ENCODE results near the gene EXOSC1.

The EXOSC1 gene, protein sequence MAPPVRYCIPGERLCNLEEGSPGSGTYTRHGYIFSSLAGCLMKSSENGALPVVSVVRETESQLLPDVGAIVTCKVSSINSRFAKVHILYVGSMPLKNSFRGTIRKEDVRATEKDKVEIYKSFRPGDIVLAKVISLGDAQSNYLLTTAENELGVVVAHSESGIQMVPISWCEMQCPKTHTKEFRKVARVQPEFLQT

DNA sequence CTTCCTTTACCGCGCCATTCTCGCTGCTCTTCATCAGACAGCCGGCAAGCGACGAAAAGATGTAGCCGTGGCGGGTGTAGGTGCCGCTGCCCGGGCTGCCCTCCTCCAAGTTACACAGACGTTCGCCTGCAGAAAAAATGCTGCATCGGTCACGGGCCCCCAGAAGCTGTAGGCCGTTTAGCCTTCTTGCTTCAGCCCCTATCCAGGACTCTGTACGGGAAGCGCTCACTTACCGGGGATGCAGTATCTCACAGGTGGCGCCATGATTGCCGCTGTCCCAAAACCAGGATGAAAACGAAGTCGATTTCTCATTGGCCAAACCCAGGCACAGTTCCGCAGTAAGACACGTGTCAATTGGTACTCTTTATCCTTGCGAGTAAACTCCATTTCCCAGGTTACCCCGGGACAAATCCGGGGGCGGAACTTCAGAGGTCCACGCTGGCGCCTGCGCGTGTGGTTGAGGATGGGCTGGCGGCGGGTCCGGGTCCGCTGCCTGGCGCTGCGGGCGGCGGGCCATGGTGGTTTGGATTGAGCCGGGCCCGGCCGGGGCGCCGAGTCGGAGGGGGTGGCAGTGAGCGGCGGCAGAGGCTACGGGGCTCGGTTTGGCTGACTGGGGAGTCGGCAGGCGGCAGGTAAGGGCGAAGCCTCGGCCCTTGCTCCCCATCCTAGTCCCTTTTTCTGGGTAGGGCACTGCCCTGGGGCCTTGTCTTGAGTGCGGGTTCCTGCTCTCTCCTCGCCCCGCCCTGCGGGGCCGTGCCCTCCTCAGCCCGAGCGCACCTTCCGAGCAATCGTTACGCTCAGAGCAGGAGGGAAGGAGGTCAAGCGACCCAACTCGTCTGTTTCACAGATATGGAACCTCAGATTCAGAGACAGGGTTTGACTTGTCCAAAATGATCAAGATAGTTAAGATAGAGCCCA is at the start of gene EXOSC1, which contains the start of gene ZDHHC16:
Gene EXOSC1, minus strand, starts transcription at position 285 of the 918 bp plus-strand sequence. Its CDS starts 21 bp downstream, at position 264.
Gene ZDHHC16, plus strand, starts transcription at position 454 of the 918 bp plus-strand sequence. CDS start 5,501 bp downstream, outside the sequence.
- peak within 1 kb of the TSS; percentile 92 for H3K4me3 ChIP-seq (ENCODE audit: low read depth, low read length)
- H3K27ac ChIP-seq (ENCODE audit: low read depth, low read length), result peak within 1 kb of the TSS; percentile 8; the same call in 1 of the 2 replicates
- peaks cover 59% of the 10 kb centered on the region for H3K79me2 ChIP-seq (ENCODE audit: control insufficient read depth, insufficient read depth, low read length, unreplicated experiment)
- H3K36me3 ChIP-seq (ENCODE audit: insufficient read depth, low read length), result no peaks in the 10 kb centered on the region
- peak within 1 kb of the TSS; percentile 71 for H2AFZ ChIP-seq (ENCODE audit: low read length, unreplicated experiment)
- peaks cover 15% of the 10 kb centered on the region for H3K4me1 ChIP-seq (ENCODE audit: control insufficient read depth, insufficient read depth, low read length, unreplicated experiment)
- H3K27me3 ChIP-seq (ENCODE audit: insufficient read depth, low read length), result no peaks in the 10 kb centered on the region

DNA sequence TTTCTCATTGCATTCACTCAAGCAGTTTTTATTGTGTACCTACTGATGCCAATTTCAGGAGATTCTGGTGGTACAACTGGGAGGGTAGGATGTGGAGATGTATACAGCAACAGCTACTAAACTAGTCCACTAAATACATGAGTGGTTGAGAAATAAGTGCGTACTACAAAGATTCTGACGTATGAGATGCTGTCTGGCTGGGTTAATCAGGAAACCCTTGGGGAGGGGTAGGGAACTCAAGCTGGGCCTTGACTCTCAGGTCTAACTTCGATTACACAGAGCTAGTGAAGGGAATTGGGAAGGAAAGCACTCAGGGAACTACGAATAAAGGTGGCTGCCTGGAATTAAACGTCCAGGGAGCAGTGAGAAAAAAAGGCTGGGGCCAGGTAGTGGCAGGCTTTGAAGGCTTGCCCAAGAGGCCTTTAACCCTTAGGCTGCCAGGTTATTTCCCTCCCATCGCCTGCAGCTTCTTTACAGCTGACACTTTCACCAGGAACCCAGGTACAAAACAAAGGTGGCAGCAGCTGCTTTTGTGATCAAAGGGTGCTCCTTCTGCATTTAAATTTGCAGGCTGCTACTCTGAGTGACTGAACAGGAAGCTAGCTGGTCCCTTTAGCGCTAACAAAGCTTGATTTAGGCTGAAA is 49.2 kb upstream of the EXOSC1 start:
- Histone ChIP-seq H3K27ac (ENCODE audit: low read depth, low read length) (no peak overlapping the region), H3K79me2 (ENCODE audit: control insufficient read depth, insufficient read depth, low read length, unreplicated experiment) (peaks cover 79% of the 10 kb centered on the region), H3K4me1 (ENCODE audit: control insufficient read depth, insufficient read depth, low read length, unreplicated experiment) (peaks cover 23% of the 10 kb centered on the region), H2AFZ (ENCODE audit: low read length, unreplicated experiment) (no peak overlapping the region), H3K36me3 (ENCODE audit: insufficient read depth, low read length) (no peaks in the 10 kb centered on the region), H3K4me3 (ENCODE audit: low read depth, low read length) (peak overlapping the region; percentile 24; the same call in 1 of the 2 replicates), H3K27me3 (ENCODE audit: insufficient read depth, low read length) (no peaks in the 10 kb centered on the region)

DNA sequence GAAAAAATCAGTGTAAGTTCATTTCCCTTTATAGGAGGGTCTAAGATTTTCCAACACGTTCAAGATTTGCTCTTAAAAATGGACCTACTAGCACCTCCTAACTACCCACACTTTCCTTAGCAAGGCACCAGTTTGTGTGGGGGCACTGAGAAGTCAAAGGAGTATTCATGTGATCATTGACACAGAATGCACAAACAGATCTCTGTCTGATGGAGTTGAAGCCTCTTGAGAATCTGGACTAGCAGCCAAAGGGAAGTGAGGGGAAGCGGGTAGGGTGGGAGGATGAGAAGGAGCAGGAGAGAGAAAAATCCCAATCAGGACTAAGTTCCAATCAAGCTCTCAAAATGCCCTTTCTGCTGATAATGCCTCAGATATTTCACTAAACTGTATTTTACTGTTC is 48.3 kb upstream of the EXOSC1 start:
- Histone ChIP-seq H3K27ac (ENCODE audit: low read depth, low read length) (no peak overlapping the region), H3K4me3 (ENCODE audit: low read depth, low read length) (no peak overlapping the region), H3K27me3 (ENCODE audit: insufficient read depth, low read length) (no peaks in the 10 kb centered on the region), H2AFZ (ENCODE audit: low read length, unreplicated experiment) (no peak overlapping the region), H3K79me2 (ENCODE audit: control insufficient read depth, insufficient read depth, low read length, unreplicated experiment) (peaks cover 85% of the 10 kb centered on the region), H3K4me1 (ENCODE audit: control insufficient read depth, insufficient read depth, low read length, unreplicated experiment) (peaks cover 21% of the 10 kb centered on the region), H3K36me3 (ENCODE audit: insufficient read depth, low read length) (no peaks in the 10 kb centered on the region)

DNA sequence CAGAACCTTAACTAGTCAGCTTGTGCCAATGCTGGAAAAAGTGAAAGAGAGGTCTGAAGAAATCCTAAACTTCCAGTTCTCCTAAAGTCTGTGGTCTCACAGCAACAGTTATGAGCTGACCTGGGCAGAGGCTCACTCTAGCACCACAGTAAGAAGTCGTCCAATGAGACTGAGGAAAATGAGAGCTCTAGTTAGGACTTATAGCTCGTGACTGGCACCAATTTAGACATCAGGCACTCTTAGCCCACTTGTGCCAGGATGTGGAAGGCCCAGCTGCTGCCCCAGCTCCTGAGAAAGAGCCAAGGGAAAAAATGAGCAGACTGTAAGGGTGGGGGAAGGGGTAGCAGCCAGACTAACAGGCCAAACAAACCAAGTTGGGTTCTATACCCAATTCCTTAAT is 44.8 kb upstream of the EXOSC1 start:
- Histone ChIP-seq H3K36me3 (ENCODE audit: insufficient read depth, low read length) (no peaks in the 10 kb centered on the region), H3K27ac (ENCODE audit: low read depth, low read length) (no peak overlapping the region), H3K4me1 (ENCODE audit: control insufficient read depth, insufficient read depth, low read length, unreplicated experiment) (peaks cover 15% of the 10 kb centered on the region), H2AFZ (ENCODE audit: low read length, unreplicated experiment) (no peak overlapping the region), H3K4me3 (ENCODE audit: low read depth, low read length) (no peak overlapping the region), H3K27me3 (ENCODE audit: insufficient read depth, low read length) (no peaks in the 10 kb centered on the region), H3K79me2 (ENCODE audit: control insufficient read depth, insufficient read depth, low read length, unreplicated experiment) (peaks cover 94% of the 10 kb centered on the region)

DNA sequence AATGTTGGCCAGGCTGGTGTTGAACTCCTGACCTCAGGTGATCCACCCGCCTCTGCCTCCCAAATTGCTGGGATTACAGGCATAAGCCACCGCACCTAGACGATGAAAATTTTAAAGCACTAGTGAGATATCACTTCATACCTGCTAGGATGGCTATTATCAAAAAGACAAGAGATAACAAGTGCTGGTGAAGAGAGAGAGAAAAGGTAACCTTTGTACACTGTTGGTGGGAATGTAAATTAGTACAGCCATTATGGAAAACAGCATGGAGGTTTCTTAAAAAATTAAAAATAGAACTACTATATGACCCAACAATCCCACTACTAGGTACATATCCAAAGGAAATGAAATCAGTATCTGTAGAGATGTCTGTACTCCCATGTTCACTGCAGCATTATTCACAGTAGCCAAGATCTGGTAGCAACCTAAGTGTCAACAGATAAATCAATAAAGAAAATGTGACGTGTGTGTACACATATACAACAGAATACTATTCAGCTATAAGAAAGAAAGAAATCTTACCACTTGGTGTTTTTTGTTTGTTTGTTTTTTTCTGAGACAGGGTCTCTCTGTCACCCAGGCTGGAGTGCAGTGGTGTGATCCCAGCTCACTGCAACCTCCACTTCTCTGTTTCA is 40.0 kb upstream of the EXOSC1 start:
- no peak overlapping the region for H3K27ac ChIP-seq (ENCODE audit: low read depth, low read length)
- 0 out of 2 replicates have a peak, but pooled peaks cover 10% of the 10 kb centered on the region for H3K36me3 ChIP-seq (ENCODE audit: insufficient read depth, low read length)
- no peaks in the 10 kb centered on the region for H3K4me1 ChIP-seq (ENCODE audit: control insufficient read depth, insufficient read depth, low read length, unreplicated experiment)
- no peak overlapping the region for H2AFZ ChIP-seq (ENCODE audit: low read length, unreplicated experiment)
- H3K4me3 ChIP-seq (ENCODE audit: low read depth, low read length), result no peak overlapping the region
- H3K27me3 ChIP-seq (ENCODE audit: insufficient read depth, low read length), result no peaks in the 10 kb centered on the region
- H3K79me2 ChIP-seq (ENCODE audit: control insufficient read depth, insufficient read depth, low read length, unreplicated experiment), result peaks cover 71% of the 10 kb centered on the region

DNA sequence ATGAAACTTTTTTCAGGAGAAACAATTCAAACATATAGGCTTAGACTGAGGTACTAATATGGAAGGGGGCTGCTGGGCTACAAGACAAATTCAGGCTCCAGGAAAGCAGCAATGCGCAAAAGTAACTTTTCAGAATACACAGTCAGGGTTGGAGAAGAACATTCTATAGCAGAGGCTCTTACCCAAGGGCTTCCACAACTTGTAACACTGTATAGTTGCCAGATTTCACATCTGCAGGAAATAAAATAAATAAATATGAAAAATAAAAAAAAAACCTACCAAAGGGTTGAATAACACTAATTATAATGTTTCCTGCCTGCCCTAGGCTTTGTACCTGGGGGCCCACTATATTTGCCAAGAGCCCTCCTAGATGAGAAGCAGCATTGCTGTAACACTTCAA is 38.1 kb upstream of the EXOSC1 start:
- Histone ChIP-seq H3K27me3 (ENCODE audit: insufficient read depth, low read length) (no peaks in the 10 kb centered on the region), H2AFZ (ENCODE audit: low read length, unreplicated experiment) (no peak overlapping the region), H3K79me2 (ENCODE audit: control insufficient read depth, insufficient read depth, low read length, unreplicated experiment) (peaks cover 52% of the 10 kb centered on the region), H3K4me3 (ENCODE audit: low read depth, low read length) (no peak overlapping the region), H3K36me3 (ENCODE audit: insufficient read depth, low read length) (0 out of 2 replicates have a peak, but pooled peaks cover 15% of the 10 kb centered on the region), H3K4me1 (ENCODE audit: control insufficient read depth, insufficient read depth, low read length, unreplicated experiment) (peaks cover 8% of the 10 kb centered on the region), H3K27ac (ENCODE audit: low read depth, low read length) (no peak overlapping the region)

DNA sequence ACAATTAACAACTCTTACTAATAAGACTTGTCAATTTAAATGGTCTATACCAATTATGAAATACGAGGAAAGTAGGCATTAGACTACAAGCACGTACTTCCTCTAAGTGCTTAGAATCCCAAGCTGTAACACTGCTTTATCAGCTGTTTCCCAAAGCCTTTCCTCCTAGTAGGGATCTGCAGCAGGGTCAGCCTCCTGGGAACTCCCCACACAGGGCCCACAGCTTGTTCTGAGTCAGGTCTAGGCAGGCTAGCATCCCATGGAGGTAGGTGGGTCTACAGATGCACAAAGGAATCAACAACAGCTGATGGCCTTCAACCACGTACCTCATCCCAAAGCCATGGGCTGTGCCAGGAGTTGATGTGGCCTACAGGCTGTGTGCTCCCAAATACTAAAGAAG is 37.7 kb upstream of the EXOSC1 start:
- H3K79me2 ChIP-seq (ENCODE audit: control insufficient read depth, insufficient read depth, low read length, unreplicated experiment), result peaks cover 48% of the 10 kb centered on the region
- no peak overlapping the region for H3K4me3 ChIP-seq (ENCODE audit: low read depth, low read length)
- no peak overlapping the region for H3K27ac ChIP-seq (ENCODE audit: low read depth, low read length)
- peaks cover 8% of the 10 kb centered on the region for H3K4me1 ChIP-seq (ENCODE audit: control insufficient read depth, insufficient read depth, low read length, unreplicated experiment)
- H3K27me3 ChIP-seq (ENCODE audit: insufficient read depth, low read length), result no peaks in the 10 kb centered on the region
- H3K36me3 ChIP-seq (ENCODE audit: insufficient read depth, low read length), result 0 out of 2 replicates have a peak, but pooled peaks cover 15% of the 10 kb centered on the region
- H2AFZ ChIP-seq (ENCODE audit: low read length, unreplicated experiment), result no peak overlapping the region

DNA sequence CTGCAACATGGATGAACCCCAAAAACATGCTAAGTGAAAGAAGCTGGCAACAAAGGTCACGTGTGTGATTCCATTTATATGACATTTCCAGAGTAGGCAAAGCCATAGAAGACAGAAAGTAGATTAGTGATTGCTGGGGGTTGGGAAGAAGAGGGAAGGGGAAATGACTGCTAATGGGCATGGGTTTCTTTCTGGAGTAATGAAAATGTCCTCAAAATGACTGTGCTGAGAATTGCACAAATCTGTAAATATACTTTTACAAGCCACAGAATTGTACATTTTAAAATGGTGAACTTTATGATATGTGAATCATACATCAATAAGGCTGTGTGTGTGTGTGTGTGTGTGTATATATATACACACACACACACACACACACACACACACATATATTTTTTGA is 36.6 kb upstream of the EXOSC1 start:
- Histone ChIP-seq H3K4me1 (ENCODE audit: control insufficient read depth, insufficient read depth, low read length, unreplicated experiment) (peaks cover 8% of the 10 kb centered on the region), H3K79me2 (ENCODE audit: control insufficient read depth, insufficient read depth, low read length, unreplicated experiment) (peaks cover 37% of the 10 kb centered on the region), H3K27ac (ENCODE audit: low read depth, low read length) (no peak overlapping the region), H3K4me3 (ENCODE audit: low read depth, low read length) (no peak overlapping the region), H2AFZ (ENCODE audit: low read length, unreplicated experiment) (no peak overlapping the region), H3K27me3 (ENCODE audit: insufficient read depth, low read length) (no peaks in the 10 kb centered on the region), H3K36me3 (ENCODE audit: insufficient read depth, low read length) (peaks cover 15% of the 10 kb centered on the region; the same call in 1 of the 2 replicates)

DNA sequence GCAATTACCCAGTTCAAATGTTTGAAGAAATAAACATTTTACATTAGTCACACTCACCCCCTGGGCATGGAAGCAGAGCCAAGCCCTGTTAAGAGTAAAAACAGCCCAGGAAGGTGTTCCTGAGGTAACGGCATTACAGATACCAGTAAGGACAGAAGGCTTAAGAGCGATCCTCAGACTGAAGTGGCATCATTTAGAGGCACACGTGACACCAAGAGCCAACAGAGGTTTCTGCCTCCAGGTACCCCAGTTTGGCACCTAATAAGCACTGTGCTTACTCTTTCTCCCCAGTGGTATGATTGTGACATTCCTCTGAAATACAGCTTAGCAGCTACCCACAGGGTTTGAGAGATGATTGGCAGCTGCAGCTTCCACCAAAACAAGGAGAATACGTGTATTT is 35.3 kb upstream of the EXOSC1 start:
- no peak overlapping the region for H3K4me3 ChIP-seq (ENCODE audit: low read depth, low read length)

DNA sequence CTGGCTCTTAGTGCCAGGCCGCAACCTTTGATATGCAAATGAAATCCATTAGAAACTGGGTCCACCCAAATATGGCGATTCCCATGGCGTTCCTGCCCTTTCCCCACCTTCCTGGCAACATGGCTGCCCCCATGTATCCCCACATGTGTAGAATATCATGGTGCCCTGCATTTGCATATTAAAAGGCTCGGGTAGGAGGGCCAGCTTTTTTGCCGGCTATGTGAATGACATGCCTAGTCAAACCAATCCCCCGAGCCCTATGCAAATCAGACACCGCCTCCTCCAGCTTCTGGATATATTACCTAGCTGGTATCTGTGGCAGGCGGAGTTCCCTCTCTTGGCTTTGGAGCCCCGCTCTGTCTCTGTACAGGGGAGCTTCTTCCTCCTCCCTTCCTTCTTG is 34.1 kb upstream of the EXOSC1 start:
- no peak overlapping the region for H2AFZ ChIP-seq (ENCODE audit: low read length, unreplicated experiment)
- peaks cover 20% of the 10 kb centered on the region for H3K79me2 ChIP-seq (ENCODE audit: control insufficient read depth, insufficient read depth, low read length, unreplicated experiment)
- H3K27ac ChIP-seq (ENCODE audit: low read depth, low read length), result no peak overlapping the region
- no peak overlapping the region for H3K4me3 ChIP-seq (ENCODE audit: low read depth, low read length)
- H3K4me1 ChIP-seq (ENCODE audit: control insufficient read depth, insufficient read depth, low read length, unreplicated experiment), result peaks cover 18% of the 10 kb centered on the region
- H3K36me3 ChIP-seq (ENCODE audit: insufficient read depth, low read length), result peaks cover 27% of the 10 kb centered on the region
- H3K27me3 ChIP-seq (ENCODE audit: insufficient read depth, low read length), result no peaks in the 10 kb centered on the region

More for the DNA sequence above, 35.3 kb upstream of the EXOSC1 start:
- Histone ChIP-seq H3K27ac (ENCODE audit: low read depth, low read length) (no peak overlapping the region), H3K27me3 (ENCODE audit: insufficient read depth, low read length) (no peaks in the 10 kb centered on the region), H3K36me3 (ENCODE audit: insufficient read depth, low read length) (peaks cover 20% of the 10 kb centered on the region), H3K4me1 (ENCODE audit: control insufficient read depth, insufficient read depth, low read length, unreplicated experiment) (peaks cover 14% of the 10 kb centered on the region), H2AFZ (ENCODE audit: low read length, unreplicated experiment) (no peak overlapping the region), H3K79me2 (ENCODE audit: control insufficient read depth, insufficient read depth, low read length, unreplicated experiment) (peaks cover 26% of the 10 kb centered on the region)

Measured in ACC112 (cell line).